HCT116 (cell line): ENCODE data around the gene METTL6. TPM values are rescaled to one million over a fixed set of nuclear protein-coding genes. Genes with fewer than 3 reads are reported as not detected.

Experiments used
- ATAC-seq: fragments of 200-7000 bp; cut with Tn5 transposase; 2 replicates; pipeline ENCODE4 v1.9.1; 2020; ENCODE audit warnings: mild to moderate bottlenecking, moderate library complexity
- BruUV-seq: library from RNA; stranded (reverse); fragments of 400-500 nt; replicated peaks from 2 replicates; lab custom pipeline; 2021; lab: Mats Ljungman, UMichigan
- CTCF ChIA-PET: fragments of 300-600 bp; sonication (Branson Sonifier 250); formaldehyde crosslinking; loops from one replicate; lab custom pipeline; 2021; ENCODE audit warnings: antibody characterized with exemption; lab: Charles Lee
- POLR2A ChIA-PET: fragments of 300-600, 350-600 bp; sonication (Branson Sonifier 250); formaldehyde crosslinking; loops from one replicate; lab custom pipeline; 2021; ENCODE audit warnings: antibody characterized with exemption; lab: Charles Lee
- RAD21 ChIA-PET, 2 experiments: fragments of 300-600 bp; sonication (Branson Sonifier 250); formaldehyde crosslinking; loops; one replicate each; lab custom pipeline; 2023; ENCODE audit warnings: low total read pairs in 2 of 2; ENCODE audit not compliant: uncharacterized antibody in 2 of 2, unreplicated experiment in 2 of 2, low non-redundant PET in 1 of 2; lab: Charles Lee
- DNase-seq: peaks from one replicate; pipeline ENCODE4 v3.0.0-alpha.2; 2010; ENCODE audit warnings: low read depth, low spot score
- H2AFZ ChIP-seq: fragments of 200-600 bp; shearing (Covaris generic), sonication (generic); 2 replicates; pipeline ENCODE4 v1.6.1; 2017; ENCODE audit warnings: low read depth, mixed run types, mixed read lengths, antibody characterized with exemption, low read length; ENCODE audit not compliant: poor library complexity, severe bottlenecking
- H3K27ac ChIP-seq: 2 replicates; pipeline ENCODE4 v1.5.1; 2012; ENCODE audit warnings: low read depth, low read length
- H3K27me3 ChIP-seq: fragments of 200-600 bp; sonication (generic); 2 replicates; pipeline ENCODE4 v1.6.1; 2016; ENCODE audit warnings: mixed run types, low read length, mixed read lengths; ENCODE audit not compliant: insufficient read depth
- H3K36me3 ChIP-seq, 2 experiments: fragments of 200-500 bp in 1 of 2; fragments of 200-600 bp in 1 of 2; sonication (Bioruptor generic) in 1 of 2; sonication (generic) in 1 of 2; 2 replicates each; pipeline versions ENCODE4 v1.5.1 to v1.6.1; 2014 to 2016; ENCODE audit warnings: low read length in 2 of 2, inconsistent platforms in 1 of 2, mixed read lengths in 1 of 2, mixed run types in 1 of 2; ENCODE audit not compliant: insufficient read depth in 2 of 2, control insufficient read depth in 1 of 2
- H3K4me1 ChIP-seq, 2 experiments: fragments of 200-600 bp in 1 of 2; sonication (generic) in 1 of 2; 2 replicates each; pipeline versions ENCODE4 v1.5.1 to v1.6.1; 2012 to 2017; ENCODE audit warnings: low read length in 2 of 2, inconsistent platforms in 1 of 2, mild to moderate bottlenecking in 1 of 2, mixed read lengths in 1 of 2, mixed run types in 1 of 2, moderate library complexity in 1 of 2; ENCODE audit not compliant: insufficient read depth in 2 of 2, control insufficient read depth in 1 of 2
- H3K4me2 ChIP-seq: fragments of 200-600 bp; sonication (generic); 2 replicates; pipeline ENCODE4 v1.6.1; 2017; ENCODE audit warnings: mixed run types, low read length, mixed read lengths
- H3K4me3 ChIP-seq, 2 experiments: fragments of 200-600 bp in 1 of 2; sonication (generic) in 1 of 2; replicated peaks in 1 of 2; 2 replicates each; pipeline ENCODE4 v1.5.1; 2011 to 2016; ENCODE audit warnings: low read length in 2 of 2, control low read depth in 1 of 2, low read depth in 1 of 2, mild to moderate bottlenecking in 1 of 2, mixed read lengths in 1 of 2, mixed run types in 1 of 2
- H3K79me2 ChIP-seq: fragments of 200-600 bp; sonication (generic); 2 replicates; pipeline ENCODE4 v1.6.1; 2017; ENCODE audit warnings: mild to moderate bottlenecking, mixed run types, low read length, moderate library complexity, mixed read lengths; ENCODE audit not compliant: insufficient read depth
- H3K9ac ChIP-seq: fragments of 200-600 bp; sonication (generic); 2 replicates; pipeline ENCODE4 v1.6.1; 2016; ENCODE audit warnings: low read length, mixed read lengths
- H3K9me2 ChIP-seq: fragments of 200-600 bp; sonication (generic), shearing (Covaris generic); 2 replicates; pipeline ENCODE4 v1.6.1; 2017; ENCODE audit warnings: mixed run types, mild to moderate bottlenecking, moderate library complexity; ENCODE audit not compliant: insufficient read depth
- H3K9me3 ChIP-seq, 2 experiments: fragments of 200-500 bp in 1 of 2; fragments of 200-600 bp in 1 of 2; sonication (Bioruptor generic) in 1 of 2; sonication (generic) in 1 of 2; 2 replicates each; pipeline ENCODE4 v1.6.1; 2014 to 2017; ENCODE audit warnings: low read length in 2 of 2, mixed read lengths in 2 of 2, inconsistent platforms in 1 of 2, low read depth in 1 of 2, mild to moderate bottlenecking in 1 of 2, mixed run types in 1 of 2, moderate library complexity in 1 of 2; ENCODE audit not compliant: control insufficient read depth in 1 of 2, insufficient read depth in 1 of 2
- H4K20me1 ChIP-seq: fragments of 200-600 bp; sonication (generic), shearing (Covaris generic); 2 replicates; pipeline ENCODE4 v1.6.1; 2017; ENCODE audit warnings: mixed run types, mild to moderate bottlenecking, moderate library complexity; ENCODE audit not compliant: insufficient read depth
- CBX3 ChIP-seq: IDR thresholded peaks from 2 replicates; pipeline ENCODE4 v1.6.1; 2012; ENCODE audit warnings: low read depth
- EGR1 ChIP-seq: IDR thresholded peaks from 2 replicates; pipeline ENCODE4 v1.6.1; 2012; ENCODE audit warnings: low read depth
- ELF1 ChIP-seq: IDR thresholded peaks from 2 replicates; pipeline ENCODE4 v1.6.1; 2012; ENCODE audit warnings: low read depth, borderline replicate concordance
- EZH2 ChIP-seq: fragments of 200-600 bp; sonication (generic); IDR thresholded peaks from 2 replicates; pipeline ENCODE4 v1.6.1; 2017; ENCODE audit warnings: antibody characterized with exemption, mixed run types
- MAX ChIP-seq: IDR thresholded peaks from 2 replicates; pipeline ENCODE4 v1.6.1; 2012
- POLR2A ChIP-seq: IDR thresholded peaks from 2 replicates; pipeline ENCODE4 v1.7.0; 2011; ENCODE audit warnings: borderline replicate concordance; ENCODE audit not compliant: insufficient read depth, insufficient read length; ENCODE audit errors: extremely low read depth
- POLR2AphosphoS5 ChIP-seq: IDR thresholded peaks from 2 replicates; pipeline ENCODE4 v1.6.1; 2011; ENCODE audit warnings: mild to moderate bottlenecking, low read depth, low read length, moderate library complexity
- REST ChIP-seq: IDR thresholded peaks from 2 replicates; pipeline ENCODE4 v1.6.1; 2012; ENCODE audit warnings: low read depth
- YY1 ChIP-seq: IDR thresholded peaks from 2 replicates; pipeline ENCODE4 v1.6.1; 2011; ENCODE audit warnings: low read length, low read depth, moderate library complexity, mild to moderate bottlenecking; ENCODE audit not compliant: insufficient replicate concordance; ENCODE audit errors: extremely low read depth
- ZBTB33 ChIP-seq: IDR thresholded peaks from 2 replicates; pipeline ENCODE4 v1.6.1; 2011; ENCODE audit warnings: mild to moderate bottlenecking, low read length, moderate library complexity; ENCODE audit not compliant: insufficient replicate concordance; ENCODE audit errors: extremely low read depth
- intact Hi-C: fragments of 100-400 bp; cut with micrococcal nuclease; formaldehyde crosslinking; loops from 2 replicates; pipeline ENCODE4 v1.10.0; 2022
- total RNA-seq: library from RNA; stranded (reverse); gene quantifications from one replicate; pipeline ENCODE4 v1.2.1, GENCODE V29; 2021; ENCODE audit not compliant: unreplicated experiment

METTL6 gene
- total RNA-seq, 1 experiment from 2014 or later: 14.7 TPM

GRCh38 chr3:15453991-15454625 lies 26.8 kb upstream of the METTL6 start:
- no peaks in the 10 kb centered on the region for H3K36me3 ChIP-seq
- ChIA-PET RAD21 (no interaction called here), CTCF (no interaction called here), POLR2A (no interaction called here)
- intact Hi-C loops: no loop called here
- peaks cover 0 to 6% of the 10 kb centered on the region in 2 experiments; a peak in 1 of 4 replicates for H3K4me1 ChIP-seq
- DNase-seq (no peak), ATAC-seq (no peak)
- no peak overlapping the region for H3K9ac ChIP-seq
- no peak overlapping the region for H3K4me3 ChIP-seq
- H3K27me3 ChIP-seq: no peaks in the 10 kb centered on the region
- H3K4me2 ChIP-seq: no peak overlapping the region
- TF ChIP-seq ELF1: no peak
- TF ChIP-seq EGR1: no peak
- TF ChIP-seq POLR2A: no peak
- no peak for TF ChIP-seq YY1
- TF ChIP-seq EZH2: no peak
- TF ChIP-seq POLR2AphosphoS5: no peak
- no peak for TF ChIP-seq CBX3
- H3K9me3 ChIP-seq: no peaks in the 10 kb centered on the region
- H3K79me2 ChIP-seq: no peaks in the 10 kb centered on the region
- H4K20me1 ChIP-seq: no peaks in the 10 kb centered on the region
- H3K9me2 ChIP-seq: 0 out of 2 replicates have a peak, but pooled peaks cover 3% of the 10 kb centered on the region
- no peak overlapping the region for H3K27ac ChIP-seq
- H2AFZ ChIP-seq: no peak overlapping the region
- no TSS peak for BruUV-seq

GRCh38 chr3:15453501-15453900 lies 26.2 kb upstream of the METTL6 start:
- Histone ChIP-seq H3K27ac (no peak overlapping the region), H3K27me3 (no peaks in the 10 kb centered on the region), H4K20me1 (no peaks in the 10 kb centered on the region), H3K9ac (no peak overlapping the region), H3K4me3 (no peak overlapping the region), H3K79me2 (no peaks in the 10 kb centered on the region), H3K9me3 (no peaks in the 10 kb centered on the region), H3K4me2 (no peak overlapping the region), H2AFZ (no peak overlapping the region), H3K36me3 (no peaks in the 10 kb centered on the region), H3K9me2 (0 out of 2 replicates have a peak, but pooled peaks cover 3% of the 10 kb centered on the region), H3K4me1 (peaks cover 0 to 5% of the 10 kb centered on the region in 2 experiments; a peak in 1 of 4 replicates)
- DNase-seq: no peak
- intact Hi-C loops: no loop called here
- ATAC-seq: no peak
- ChIA-PET POLR2A (no interaction called here), RAD21 (no interaction called here), CTCF (no interaction called here)
- no TSS peak for BruUV-seq
- TF ChIP-seq EZH2: no peak
- TF ChIP-seq ZBTB33: no peak
- TF ChIP-seq POLR2AphosphoS5: no peak
- TF ChIP-seq ELF1: no peak
- no peak for TF ChIP-seq REST
- TF ChIP-seq MAX: no peak
- no peak for TF ChIP-seq POLR2A
